GM21717 (cell line): ENCODE data around the gene PIH1D1.

ENCODE experiments used
- ATAC-seq: cut with Tn5 transposase; IDR thresholded peaks from one replicate; pipeline ENCODE4 v1.9.1; 2021; ENCODE audit warnings: mild to moderate bottlenecking, moderate library complexity; ENCODE audit not compliant: unreplicated experiment

The PIH1D1 gene

GRCh38 chr19:49451430-49452181 lies at the start of gene PIH1D1:
Gene PIH1D1 (minus strand): TSS chr19:49451814. CDS start chr19:49451574, 240 bp downstream.
- ATAC-seq = peak; percentile 42

- ATAC-seq = no peak
Measured at GRCh38 chr19:49499030-49499670, 47.5 kb upstream of the PIH1D1 start.

- no peak for ATAC-seq
Measured at GRCh38 chr19:49498475-49498874, 46.9 kb upstream of the PIH1D1 start.

GRCh38 chr19:49497789-49498103 lies 46.1 kb upstream of the PIH1D1 start:
- no peak for ATAC-seq

GRCh38 chr19:49497047-49497788 lies 45.6 kb upstream of the PIH1D1 start:
- no peak for ATAC-seq

GRCh38 chr19:49496574-49497008 lies 45.0 kb upstream of the PIH1D1 start:
- ATAC-seq = no peak

GRCh38 chr19:49492573-49493405 lies 41.2 kb upstream of the PIH1D1 start:
- no peak for ATAC-seq

- no peak for ATAC-seq
Measured at GRCh38 chr19:49491804-49492572, 40.4 kb upstream of the PIH1D1 start.

- ATAC-seq = no peak
Measured at GRCh38 chr19:49491030-49491803, 39.6 kb upstream of the PIH1D1 start.

GRCh38 chr19:49490287-49491029 lies 38.8 kb upstream of the PIH1D1 start:
- no peak for ATAC-seq

GRCh38 chr19:49489601-49490167 lies 38.1 kb upstream of the PIH1D1 start:
- ATAC-seq = no peak

GRCh38 chr19:49488863-49489537 lies 37.4 kb upstream of the PIH1D1 start:
- no peak for ATAC-seq

- no peak for ATAC-seq
Measured at GRCh38 chr19:49488046-49488862, 36.6 kb upstream of the PIH1D1 start.

GRCh38 chr19:49487277-49488045 lies 35.8 kb upstream of the PIH1D1 start, which contains the start of gene RPL13A:
Gene RPL13A (plus strand): TSS chr19:49487608. CDS start chr19:49487630, 22 bp downstream.
- ATAC-seq = peak; percentile 72

- no peak for ATAC-seq
Measured at GRCh38 chr19:49486710-49487276, 35.2 kb upstream of the PIH1D1 start.

- no peak for ATAC-seq
Measured at GRCh38 chr19:49486232-49486631, 34.6 kb upstream of the PIH1D1 start.
